Sigmoid colon (tissue), 4 donors: ENCODE measurements around the gene DMXL2.

Source experiments
- EP300 ChIP-seq, 4 donors: sonication (generic); formaldehyde crosslinking; IDR thresholded peaks; one replicate each; pipeline ENCODE4 v1.6.1; 2017; ENCODE audit warnings: antibody characterized with exemption in 4 of 4
- POLR2A ChIP-seq, 2 donors: fragments of 450-650 bp; IDR thresholded peaks; one replicate each; pipeline ENCODE4 v1.6.1; 2016; ENCODE audit warnings: antibody characterized with exemption in 2 of 2, mild to moderate bottlenecking in 2 of 2, moderate library complexity in 2 of 2

DNA sequence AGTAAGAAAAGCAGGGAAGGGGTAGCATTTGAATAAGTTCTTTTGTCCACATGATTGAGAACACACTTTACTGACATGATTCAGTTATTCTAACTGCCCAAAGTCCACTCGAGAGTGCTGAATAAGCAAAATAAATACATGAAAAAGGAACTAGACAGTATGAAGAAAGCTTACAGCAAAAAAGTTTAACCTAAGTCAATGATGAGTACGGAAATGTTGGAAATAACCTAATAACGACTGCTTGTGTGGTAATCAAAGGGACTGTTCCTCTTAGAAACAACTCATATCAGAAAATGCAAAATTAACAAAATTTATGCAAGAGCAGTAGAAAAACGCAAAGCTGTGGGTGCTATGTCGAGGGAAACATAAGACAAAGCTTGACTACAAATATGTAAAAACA, 36.6 kb downstream of the DMXL2 start:
- TF ChIP-seq EP300 (IDR thresholded peaks at IDR 0.05) (no peak), POLR2A (IDR thresholded peaks at IDR 0.05) (no peak)
